Esophagus squamous epithelium (tissue), 5 donors: ENCODE measurements around the gene CTCF. TPM values are rescaled to one million over a fixed set of nuclear protein-coding genes. Genes with fewer than 3 reads are reported as not detected.
A peak's percentile ranks its signal among the peaks of the same experiment; 100 is the strongest.

Source experiments
- DNase-seq: peaks from one replicate; lab custom pipeline; 2025; lab: John Stamatoyannopoulos, UW
- H3K27ac ChIP-seq, 4 donors: fragments of 200-600 bp; sonication (generic); one replicate each; pipeline ENCODE4 v1.5.1; 2016 to 2019; ENCODE audit warnings: mild to moderate bottlenecking in 1 of 4
- H3K27me3 ChIP-seq, 4 donors: fragments of 200-600 bp; sonication (generic); 1 replicate in 3 of 4; 2 replicates in 1 of 4; pipeline versions ENCODE4 v1.5.1 to v1.6.0; 2017 to 2021; ENCODE audit warnings: antibody characterized with exemption in 1 of 4
- H3K36me3 ChIP-seq, 3 donors: fragments of 200-600 bp; sonication (generic); one replicate each; pipeline ENCODE4 v1.5.1; 2016 to 2019
- H3K4me1 ChIP-seq, 3 donors: fragments of 200-600 bp; sonication (generic); one replicate each; pipeline ENCODE4 v1.5.1; 2017 to 2019
- H3K4me3 ChIP-seq, 4 donors: fragments of 200-600 bp; sonication (generic); 1 replicate in 3 of 4; 2 replicates in 1 of 4; pipeline ENCODE4 v1.5.1; 2016 to 2019; ENCODE audit warnings: mild to moderate bottlenecking in 2 of 4, moderate library complexity in 1 of 4
- H3K9me3 ChIP-seq, 3 donors: fragments of 200-600 bp; sonication (generic); one replicate each; pipeline ENCODE4 v1.5.1; 2016 to 2019
- CTCF ChIP-seq, 6 experiments: fragments of 450-650 bp in 4 of 6; fragments of 200-600 bp in 2 of 6; sonication (generic) in 2 of 6; IDR thresholded peaks; one replicate each; pipeline ENCODE4 v1.5.1; 2016 to 2019; ENCODE audit warnings: antibody characterized with exemption in 6 of 6, mild to moderate bottlenecking in 4 of 6, moderate library complexity in 4 of 6
- POLR2A ChIP-seq, 4 donors: fragments of 450-650 bp; IDR thresholded peaks; one replicate each; pipeline ENCODE4 v1.6.1; 2017; ENCODE audit warnings: antibody characterized with exemption in 4 of 4, mild to moderate bottlenecking in 4 of 4, moderate library complexity in 3 of 4
- WGBS, 2 donors: methylation state at CpG; one replicate each; pipeline ENCODE4 v1.1.5; 2018; 5-methylcytosine and 5-hydroxymethylcytosine counted together
- intact Hi-C: fragments of 100-400 bp; cut with DNase I; formaldehyde crosslinking; loops from one replicate; pipeline ENCODE4 v1.15.0; 2022
- total RNA-seq, 4 donors: library from RNA; depleted of rRNA; stranded (reverse); fragments of >200 nt; gene quantifications; one replicate each; pipeline ENCODE4 v1.1.0, GENCODE V29; 2016
- donor health status: DM: yes; HTN: yes; CAD: no.

CTCF gene
- total RNA-seq, 4 donors from 2014 or later, result 29.9 to 35.5 (median 33.5) TPM

GRCh38 chr16:67672739-67673662 is 110.7 kb downstream of the CTCF start:
- no peak overlapping the region for H3K4me3 ChIP-seq
- 20 to 43% methylated on average over 1 to 9 of the region's 13 CpGs for WGBS, 2 donors
- H3K36me3 ChIP-seq, result peaks cover 0 to 12% (median 0%) of the 10 kb centered on the region in 3 donors
- no peaks in the 10 kb centered on the region for H3K27me3 ChIP-seq
- no peak for DNase-seq
- TF ChIP-seq POLR2A (IDR thresholded peaks at IDR 0.05) (no peak), CTCF (IDR thresholded peaks at IDR 0.05) (peak; percentile 48 to 87 (median 63))
- H3K27ac ChIP-seq, result peak overlapping the region; percentile 68 to 86 (median 77)
- no peaks in the 10 kb centered on the region for H3K9me3 ChIP-seq
- intact Hi-C loops, result loop anchor here (10.0 kb wide), 1 partner anchor 142 kb away; no protein-coding TSS in a partner anchor
- peaks cover 33 to 70% (median 48%) of the 10 kb centered on the region in 3 donors for H3K4me1 ChIP-seq

GRCh38 chr16:67673712-67674580 is 111.6 kb downstream of the CTCF start:
- Histone ChIP-seq H3K27me3 (no peaks in the 10 kb centered on the region), H3K4me3 (no peak overlapping the region), H3K9me3 (no peaks in the 10 kb centered on the region), H3K36me3 (peaks cover 0 to 12% (median 0%) of the 10 kb centered on the region in 3 donors), H3K27ac (peak overlapping the region; percentile 68 to 86 (median 77)), H3K4me1 (peaks cover 30 to 70% (median 44%) of the 10 kb centered on the region in 3 donors)
- DNase-seq, result no peak
- whole genome bisulfite sequencing, 2 donors, result 23 to 41% methylated on average over 15 to 20 of the region's 21 CpGs
- no peak for TF ChIP-seq CTCF (IDR thresholded peaks at IDR 0.05)
- intact Hi-C loops, result loop anchor here (10.0 kb wide), 1 partner anchor 141 kb away; no protein-coding TSS in a partner anchor

GRCh38 chr16:67674851-67675578 is 112.7 kb downstream of the CTCF start:
- TF ChIP-seq POLR2A (IDR thresholded peaks at IDR 0.05) (no peak), CTCF (IDR thresholded peaks at IDR 0.05) (no peak)
- H3K36me3 ChIP-seq, result peaks cover 0 to 21% (median 0%) of the 10 kb centered on the region in 3 donors
- H3K27me3 ChIP-seq, result no peaks in the 10 kb centered on the region
- no peaks in the 10 kb centered on the region for H3K9me3 ChIP-seq
- 91 to 97% methylated on average over 6 of the region's 28 CpGs for WGBS, 2 donors
- peaks cover 30 to 71% (median 44%) of the 10 kb centered on the region in 3 donors for H3K4me1 ChIP-seq
- intact Hi-C loops, result loop anchor here (10.0 kb wide), 1 partner anchor 140 kb away; no protein-coding TSS in a partner anchor
- peak overlapping the region; percentile 68 to 86 (median 77) for H3K27ac ChIP-seq
- DNase-seq, result no peak
- no peak overlapping the region for H3K4me3 ChIP-seq

- intact Hi-C loops, result loop anchor here (10.0 kb wide), 1 partner anchor 139 kb away; no protein-coding TSS in a partner anchor
- no peaks in the 10 kb centered on the region for H3K27me3 ChIP-seq
- peak overlapping the region in 2 of 4 donors; percentile 71 to 86 for H3K27ac ChIP-seq
- no peaks in the 10 kb centered on the region for H3K9me3 ChIP-seq
- TF ChIP-seq CTCF (IDR thresholded peaks at IDR 0.05), result no peak
- no peak for TF ChIP-seq POLR2A (IDR thresholded peaks at IDR 0.05)
- no peak overlapping the region for H3K4me3 ChIP-seq
- peaks cover 0 to 27% (median 0%) of the 10 kb centered on the region in 3 donors for H3K36me3 ChIP-seq
- DNase-seq, result no peak
- peaks cover 30 to 71% (median 44%) of the 10 kb centered on the region in 3 donors for H3K4me1 ChIP-seq
- 97 to 98% methylated on average over 5 to 7 of the region's 17 CpGs for WGBS, 2 donors
Measured at GRCh38 chr16:67675579-67675935, 113.2 kb downstream of the CTCF start.
